DOHH2 (cell line): Measurements from ENCODE around the gene AP3B2.

Experiments used
- H3F3A ChIP-seq: fragments of 200-600 bp; sonication (generic), shearing (Covaris generic); 2 replicates; pipeline ENCODE4 v1.6.0; 2016; ENCODE audit warnings: antibody characterized with exemption, mild to moderate bottlenecking; ENCODE audit not compliant: control insufficient read depth, insufficient read depth
- H3K27ac ChIP-seq: fragments of 200-600 bp; sonication (generic); 2 replicates; pipeline ENCODE4 v1.5.1; 2014; ENCODE audit warnings: low read depth, mild to moderate bottlenecking, low read length, moderate library complexity
- H3K27me3 ChIP-seq: fragments of 200-600 bp; sonication (generic); 2 replicates; pipeline ENCODE4 v1.6.1; 2014; ENCODE audit warnings: mild to moderate bottlenecking, low read length, mixed read lengths; ENCODE audit not compliant: control insufficient read depth
- H3K36me3 ChIP-seq: fragments of 200-600 bp; sonication (generic); 2 replicates; pipeline ENCODE4 v1.6.1; 2014; ENCODE audit warnings: mild to moderate bottlenecking, low read length, moderate library complexity, mixed read lengths; ENCODE audit not compliant: control insufficient read depth
- H3K4me1 ChIP-seq: fragments of 200-600 bp; sonication (generic); 2 replicates; pipeline ENCODE4 v1.6.1; 2014; ENCODE audit warnings: mild to moderate bottlenecking, low read length, mixed read lengths; ENCODE audit not compliant: control insufficient read depth
- H3K4me2 ChIP-seq: fragments of 200-600 bp; sonication (generic); 2 replicates; pipeline ENCODE4 v1.6.0; 2014; ENCODE audit warnings: mild to moderate bottlenecking, low read length, moderate library complexity
- H3K4me3 ChIP-seq: fragments of 200-600 bp; sonication (generic); 2 replicates; pipeline ENCODE4 v1.5.1; 2014; ENCODE audit warnings: mild to moderate bottlenecking, low read length, mixed read lengths
- H3K79me2 ChIP-seq: fragments of 200-600 bp; sonication (generic); 2 replicates; pipeline ENCODE4 v1.6.1; 2014; ENCODE audit warnings: mild to moderate bottlenecking, low read length, mixed read lengths; ENCODE audit not compliant: control insufficient read depth
- H3K9me2 ChIP-seq: fragments of 200-600 bp; sonication (generic); replicated peaks from 2 replicates; pipeline ENCODE4 v1.6.1; 2014; ENCODE audit warnings: mild to moderate bottlenecking, low read length, mixed read lengths; ENCODE audit not compliant: control insufficient read depth
- H3K9me3 ChIP-seq: fragments of 200-600 bp; sonication (generic); 2 replicates; pipeline ENCODE4 v1.6.1; 2014; ENCODE audit warnings: antibody characterized with exemption, low read length, mixed read lengths; ENCODE audit not compliant: control insufficient read depth, insufficient read depth
- H4K20me1 ChIP-seq: fragments of 200-600 bp; sonication (generic); 2 replicates; pipeline ENCODE4 v1.6.0; 2014; ENCODE audit warnings: low read depth, mild to moderate bottlenecking, antibody characterized with exemption, low read length, moderate library complexity; ENCODE audit not compliant: control insufficient read depth, insufficient read depth
- EZH2phosphoT487 ChIP-seq: fragments of 200-600 bp; sonication (generic); IDR thresholded peaks from 2 replicates; pipeline ENCODE4 v1.6.1; 2017; ENCODE audit warnings: borderline replicate concordance, mild to moderate bottlenecking, antibody characterized with exemption, low read length, moderate library complexity, mixed read lengths
- TF ChIP-seq, protein P1 (sequence below): fragments of 200-600 bp; sonication (generic); IDR thresholded peaks from one replicate; pipeline ENCODE4 v1.5.1; 2014; ENCODE audit warnings: antibody characterized with exemption, mild to moderate bottlenecking, low read depth, low read length; ENCODE audit not compliant: poor library complexity, severe bottlenecking

Gene AP3B2

DNA sequence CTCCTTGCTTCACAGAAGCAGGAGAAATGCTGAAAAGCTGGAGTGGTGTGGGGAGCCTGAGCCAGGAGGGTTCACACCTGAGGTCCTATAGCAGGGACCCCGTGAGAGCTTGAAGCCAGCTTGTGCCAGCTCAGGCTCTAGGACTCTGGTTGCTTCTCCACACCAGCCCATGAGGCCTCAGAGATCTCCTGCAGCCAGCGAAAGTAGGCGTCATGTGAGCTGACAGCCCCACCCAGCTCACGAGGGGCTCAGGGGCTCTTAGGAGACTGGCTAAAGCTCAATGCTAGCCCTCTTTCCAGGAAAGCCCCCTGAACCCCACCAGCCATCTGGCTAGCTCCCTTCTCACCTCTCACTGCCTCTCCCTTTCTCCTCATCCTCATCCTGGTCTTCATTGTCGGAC is 45.7 kb downstream of the AP3B2 start:
- no peaks in the 10 kb centered on the region for H3K79me2 ChIP-seq
- no peaks in the 10 kb centered on the region for H4K20me1 ChIP-seq
- H3K27ac ChIP-seq = no peak overlapping the region
- H3K9me3 ChIP-seq = no peaks in the 10 kb centered on the region
- no peak overlapping the region for H3K4me3 ChIP-seq
- no peak overlapping the region for H3K4me2 ChIP-seq
- no peaks in the 10 kb centered on the region for H3K4me1 ChIP-seq
- no peaks in the 10 kb centered on the region for H3K27me3 ChIP-seq
- no peak for TF ChIP-seq EZH2phosphoT487
- TF ChIP-seq, protein P1, sequence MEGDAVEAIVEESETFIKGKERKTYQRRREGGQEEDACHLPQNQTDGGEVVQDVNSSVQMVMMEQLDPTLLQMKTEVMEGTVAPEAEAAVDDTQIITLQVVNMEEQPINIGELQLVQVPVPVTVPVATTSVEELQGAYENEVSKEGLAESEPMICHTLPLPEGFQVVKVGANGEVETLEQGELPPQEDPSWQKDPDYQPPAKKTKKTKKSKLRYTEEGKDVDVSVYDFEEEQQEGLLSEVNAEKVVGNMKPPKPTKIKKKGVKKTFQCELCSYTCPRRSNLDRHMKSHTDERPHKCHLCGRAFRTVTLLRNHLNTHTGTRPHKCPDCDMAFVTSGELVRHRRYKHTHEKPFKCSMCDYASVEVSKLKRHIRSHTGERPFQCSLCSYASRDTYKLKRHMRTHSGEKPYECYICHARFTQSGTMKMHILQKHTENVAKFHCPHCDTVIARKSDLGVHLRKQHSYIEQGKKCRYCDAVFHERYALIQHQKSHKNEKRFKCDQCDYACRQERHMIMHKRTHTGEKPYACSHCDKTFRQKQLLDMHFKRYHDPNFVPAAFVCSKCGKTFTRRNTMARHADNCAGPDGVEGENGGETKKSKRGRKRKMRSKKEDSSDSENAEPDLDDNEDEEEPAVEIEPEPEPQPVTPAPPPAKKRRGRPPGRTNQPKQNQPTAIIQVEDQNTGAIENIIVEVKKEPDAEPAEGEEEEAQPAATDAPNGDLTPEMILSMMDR = no peak
- no peaks in the 10 kb centered on the region for H3F3A ChIP-seq
- H3K9me2 ChIP-seq = no peaks in the 10 kb centered on the region
- no peaks in the 10 kb centered on the region for H3K36me3 ChIP-seq

GRCh38 chr15:82663186-82663600 is 46.5 kb downstream of the AP3B2 start:
- no peak overlapping the region for H3K4me2 ChIP-seq
- no peak for TF ChIP-seq EZH2phosphoT487
- TF ChIP-seq, protein P1 = no peak
- no peak overlapping the region for H3K4me3 ChIP-seq
- no peaks in the 10 kb centered on the region for H3K9me2 ChIP-seq
- no peaks in the 10 kb centered on the region for H3K79me2 ChIP-seq
- H3K27me3 ChIP-seq = no peaks in the 10 kb centered on the region
- no peak overlapping the region for H3K27ac ChIP-seq
- H3K9me3 ChIP-seq = no peaks in the 10 kb centered on the region
- H4K20me1 ChIP-seq = no peaks in the 10 kb centered on the region
- no peaks in the 10 kb centered on the region for H3K36me3 ChIP-seq
- no peaks in the 10 kb centered on the region for H3K4me1 ChIP-seq
- no peaks in the 10 kb centered on the region for H3F3A ChIP-seq

- no peaks in the 10 kb centered on the region for H3K79me2 ChIP-seq
Observed at GRCh38 chr15:82662641-82663040, 47.0 kb downstream of the AP3B2 start.

More at GRCh38 chr15:82662641-82663040, 47.0 kb downstream of the AP3B2 start:
- Histone ChIP-seq H3K9me2 (no peaks in the 10 kb centered on the region), H3K36me3 (no peaks in the 10 kb centered on the region), H3K27ac (no peak overlapping the region), H4K20me1 (no peaks in the 10 kb centered on the region), H3K4me1 (no peaks in the 10 kb centered on the region), H3F3A (no peaks in the 10 kb centered on the region), H3K27me3 (no peaks in the 10 kb centered on the region), H3K4me3 (no peak overlapping the region), H3K9me3 (no peaks in the 10 kb centered on the region), H3K4me2 (no peak overlapping the region)
- TF ChIP-seq, protein P1 = no peak
- no peak for TF ChIP-seq EZH2phosphoT487
